ENCODE results near the gene TSPAN10.

DNA sequence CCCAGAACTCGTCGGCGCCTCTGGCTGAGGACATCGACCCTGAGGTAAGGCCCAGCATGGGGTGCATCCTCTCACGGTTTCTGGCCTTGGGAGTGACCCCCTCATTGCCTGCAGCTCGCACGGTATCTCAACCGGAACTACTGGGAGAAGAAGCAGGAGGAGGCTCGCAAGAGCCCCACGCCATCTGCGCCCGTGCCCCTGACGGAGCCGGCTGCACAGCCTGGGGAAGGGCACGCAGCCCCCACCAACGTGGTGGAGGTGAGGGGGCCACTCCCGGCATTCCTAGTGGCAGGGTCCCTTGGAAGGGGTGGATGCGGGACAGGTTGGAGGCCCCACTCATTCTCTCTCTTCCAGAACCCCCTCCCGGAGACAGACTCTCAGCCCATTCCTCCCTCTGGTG, 57.8 kb downstream of the TSPAN10 start:
- TF ChIP-seq, protein P1, sequence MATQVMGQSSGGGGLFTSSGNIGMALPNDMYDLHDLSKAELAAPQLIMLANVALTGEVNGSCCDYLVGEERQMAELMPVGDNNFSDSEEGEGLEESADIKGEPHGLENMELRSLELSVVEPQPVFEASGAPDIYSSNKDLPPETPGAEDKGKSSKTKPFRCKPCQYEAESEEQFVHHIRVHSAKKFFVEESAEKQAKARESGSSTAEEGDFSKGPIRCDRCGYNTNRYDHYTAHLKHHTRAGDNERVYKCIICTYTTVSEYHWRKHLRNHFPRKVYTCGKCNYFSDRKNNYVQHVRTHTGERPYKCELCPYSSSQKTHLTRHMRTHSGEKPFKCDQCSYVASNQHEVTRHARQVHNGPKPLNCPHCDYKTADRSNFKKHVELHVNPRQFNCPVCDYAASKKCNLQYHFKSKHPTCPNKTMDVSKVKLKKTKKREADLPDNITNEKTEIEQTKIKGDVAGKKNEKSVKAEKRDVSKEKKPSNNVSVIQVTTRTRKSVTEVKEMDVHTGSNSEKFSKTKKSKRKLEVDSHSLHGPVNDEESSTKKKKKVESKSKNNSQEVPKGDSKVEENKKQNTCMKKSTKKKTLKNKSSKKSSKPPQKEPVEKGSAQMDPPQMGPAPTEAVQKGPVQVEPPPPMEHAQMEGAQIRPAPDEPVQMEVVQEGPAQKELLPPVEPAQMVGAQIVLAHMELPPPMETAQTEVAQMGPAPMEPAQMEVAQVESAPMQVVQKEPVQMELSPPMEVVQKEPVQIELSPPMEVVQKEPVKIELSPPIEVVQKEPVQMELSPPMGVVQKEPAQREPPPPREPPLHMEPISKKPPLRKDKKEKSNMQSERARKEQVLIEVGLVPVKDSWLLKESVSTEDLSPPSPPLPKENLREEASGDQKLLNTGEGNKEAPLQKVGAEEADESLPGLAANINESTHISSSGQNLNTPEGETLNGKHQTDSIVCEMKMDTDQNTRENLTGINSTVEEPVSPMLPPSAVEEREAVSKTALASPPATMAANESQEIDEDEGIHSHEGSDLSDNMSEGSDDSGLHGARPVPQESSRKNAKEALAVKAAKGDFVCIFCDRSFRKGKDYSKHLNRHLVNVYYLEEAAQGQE (IDR thresholded peaks at IDR 0.05; ENCODE audit: insufficient read depth in 1 of 2, low read depth in 2 of 2, low read length in 2 of 2): no peak
- TF ChIP-seq TAF1 (IDR thresholded peaks at IDR 0.05; ENCODE audit: borderline replicate concordance, insufficient read depth, low read length) (no peak), SIN3A (IDR thresholded peaks at IDR 0.05; ENCODE audit: borderline replicate concordance, insufficient read depth, low read length) (no peak)

Measured in PFSK-1 (cell line).